ENCODE results near the gene EPB41L4A. TPM values are rescaled to one million over a fixed set of nuclear protein-coding genes. Genes with fewer than 3 reads are reported as not detected.

EPB41L4A gene
- total RNA-seq, 4 donors from 2014 or later = 12.4 to 51.4 (median 23.0) TPM

DNA sequence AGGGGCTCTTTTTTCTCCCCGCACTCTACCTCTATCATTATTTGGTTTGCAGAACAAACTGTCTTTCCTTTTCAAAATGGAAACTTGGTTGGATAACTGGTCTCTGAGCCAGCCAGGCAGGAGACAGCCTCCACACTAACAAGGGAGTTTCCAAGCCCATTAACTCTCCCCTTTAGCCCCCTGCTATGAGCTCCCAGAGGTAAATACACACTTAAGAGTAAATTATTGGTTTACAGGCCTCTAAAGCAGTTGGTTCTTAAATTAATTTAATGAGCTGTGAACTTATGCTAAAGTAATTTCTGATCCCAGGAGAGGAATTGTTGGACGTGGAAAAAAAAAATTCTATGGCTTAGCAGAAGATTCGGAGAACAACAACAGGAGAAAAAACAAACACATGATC is 30.3 kb downstream of the EPB41L4A start:
- TF ChIP-seq, protein P1, sequence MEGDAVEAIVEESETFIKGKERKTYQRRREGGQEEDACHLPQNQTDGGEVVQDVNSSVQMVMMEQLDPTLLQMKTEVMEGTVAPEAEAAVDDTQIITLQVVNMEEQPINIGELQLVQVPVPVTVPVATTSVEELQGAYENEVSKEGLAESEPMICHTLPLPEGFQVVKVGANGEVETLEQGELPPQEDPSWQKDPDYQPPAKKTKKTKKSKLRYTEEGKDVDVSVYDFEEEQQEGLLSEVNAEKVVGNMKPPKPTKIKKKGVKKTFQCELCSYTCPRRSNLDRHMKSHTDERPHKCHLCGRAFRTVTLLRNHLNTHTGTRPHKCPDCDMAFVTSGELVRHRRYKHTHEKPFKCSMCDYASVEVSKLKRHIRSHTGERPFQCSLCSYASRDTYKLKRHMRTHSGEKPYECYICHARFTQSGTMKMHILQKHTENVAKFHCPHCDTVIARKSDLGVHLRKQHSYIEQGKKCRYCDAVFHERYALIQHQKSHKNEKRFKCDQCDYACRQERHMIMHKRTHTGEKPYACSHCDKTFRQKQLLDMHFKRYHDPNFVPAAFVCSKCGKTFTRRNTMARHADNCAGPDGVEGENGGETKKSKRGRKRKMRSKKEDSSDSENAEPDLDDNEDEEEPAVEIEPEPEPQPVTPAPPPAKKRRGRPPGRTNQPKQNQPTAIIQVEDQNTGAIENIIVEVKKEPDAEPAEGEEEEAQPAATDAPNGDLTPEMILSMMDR (IDR thresholded peaks at IDR 0.05; ENCODE audit: low read depth) = no peak

DNA sequence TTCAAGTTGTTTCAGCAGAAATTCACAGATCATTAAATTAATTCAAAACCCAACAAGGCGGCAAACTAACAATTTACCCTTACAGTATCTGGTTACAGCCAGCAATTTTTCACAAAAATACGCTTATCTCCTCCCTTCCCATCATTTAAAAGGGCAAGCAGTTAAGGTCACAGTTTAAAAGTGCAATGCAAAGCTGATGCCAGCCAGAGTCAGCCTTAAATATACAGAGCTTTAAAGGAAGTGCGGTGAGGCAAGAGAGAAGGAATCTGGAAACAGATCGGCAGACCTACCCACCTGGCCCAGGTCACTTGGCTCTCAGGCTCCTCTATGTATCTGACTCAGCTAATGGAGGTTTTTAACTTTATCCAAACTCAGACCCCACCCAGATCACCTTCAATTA is 31.0 kb downstream of the EPB41L4A start:
- TF ChIP-seq, protein P1 (IDR thresholded peaks at IDR 0.05; ENCODE audit: low read depth) = no peak

DNA sequence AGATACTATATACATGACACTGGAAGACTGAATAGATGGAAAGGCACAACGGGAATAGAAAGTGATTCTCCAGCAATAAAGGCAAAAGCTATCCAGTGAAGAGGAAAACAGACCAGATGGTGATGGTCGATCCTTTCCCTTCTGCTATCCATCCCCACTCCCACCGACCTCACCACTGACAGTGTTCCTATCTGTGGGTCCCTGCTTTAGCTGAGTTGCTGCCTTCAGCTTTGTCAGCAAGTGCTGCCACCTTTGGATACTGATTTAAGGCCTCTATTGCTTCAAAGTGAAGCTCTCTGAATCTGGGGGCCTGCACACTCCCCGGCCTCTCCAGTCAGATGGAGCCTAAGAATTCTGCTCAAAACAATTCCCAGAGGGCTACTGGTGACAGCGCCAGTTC is 32.3 kb downstream of the EPB41L4A start:
- TF ChIP-seq, protein P1 (IDR thresholded peaks at IDR 0.05; ENCODE audit: low read depth) = no peak

DNA sequence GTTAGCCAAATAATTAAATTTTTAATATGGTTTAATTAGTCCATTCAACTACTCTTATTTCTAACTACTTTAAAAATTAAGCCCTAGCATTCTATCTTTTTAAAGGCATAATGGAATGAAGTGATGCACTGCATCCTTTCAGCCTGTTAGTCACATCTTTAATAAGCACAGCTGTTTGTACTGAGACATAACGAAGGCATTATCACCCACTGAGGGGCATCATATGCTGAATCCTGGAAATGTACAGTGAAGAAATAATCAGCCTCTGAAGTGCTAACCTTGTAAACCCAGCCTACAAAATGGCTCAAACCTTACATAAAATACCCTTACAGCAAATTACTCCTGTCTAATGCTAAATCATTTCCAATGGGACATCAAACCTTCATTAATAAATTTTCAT is 33.1 kb downstream of the EPB41L4A start:
- TF ChIP-seq, protein P1 (IDR thresholded peaks at IDR 0.05; ENCODE audit: low read depth) = no peak

DNA sequence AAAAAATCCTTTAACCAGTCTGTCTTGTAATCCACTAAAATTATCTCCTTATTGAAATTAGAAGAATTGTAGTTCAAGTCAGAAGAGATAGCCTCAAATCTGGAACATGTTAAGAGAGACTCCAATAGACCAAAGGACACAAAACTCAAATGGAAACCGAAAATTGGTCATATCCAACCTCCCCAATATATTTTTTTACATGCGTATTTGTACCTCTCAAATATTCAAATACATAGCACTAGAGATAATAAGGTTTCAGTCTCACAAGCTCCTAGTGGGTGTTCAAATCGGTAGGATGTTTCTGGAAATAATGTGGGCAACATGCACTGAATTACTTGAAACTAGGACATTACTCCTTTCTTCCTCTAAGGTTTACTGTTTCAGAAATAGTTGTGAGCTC is 33.5 kb downstream of the EPB41L4A start:
- TF ChIP-seq, protein P1 (IDR thresholded peaks at IDR 0.05; ENCODE audit: low read depth) = no peak

DNA sequence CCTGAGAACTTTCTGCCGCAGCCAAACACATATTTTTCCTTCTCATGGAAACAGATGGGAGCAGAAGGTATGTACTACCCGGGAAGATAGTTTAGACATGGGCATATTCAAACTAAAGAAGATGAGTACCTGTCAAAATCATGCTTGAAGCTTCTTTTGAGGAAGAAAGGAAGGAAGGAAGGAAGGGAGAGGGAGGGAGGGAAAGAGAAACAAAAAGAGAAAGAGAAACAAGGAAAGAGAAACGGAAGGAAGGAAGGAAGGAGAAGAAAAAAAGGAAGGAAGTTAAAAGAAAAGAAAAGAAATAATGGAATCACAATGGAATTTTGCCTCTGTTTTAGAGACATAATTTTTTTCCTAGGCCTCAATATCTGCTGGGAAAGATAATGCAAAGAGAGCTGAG is 34.6 kb downstream of the EPB41L4A start:
- TF ChIP-seq, protein P1 (IDR thresholded peaks at IDR 0.05; ENCODE audit: low read depth) = no peak

DNA sequence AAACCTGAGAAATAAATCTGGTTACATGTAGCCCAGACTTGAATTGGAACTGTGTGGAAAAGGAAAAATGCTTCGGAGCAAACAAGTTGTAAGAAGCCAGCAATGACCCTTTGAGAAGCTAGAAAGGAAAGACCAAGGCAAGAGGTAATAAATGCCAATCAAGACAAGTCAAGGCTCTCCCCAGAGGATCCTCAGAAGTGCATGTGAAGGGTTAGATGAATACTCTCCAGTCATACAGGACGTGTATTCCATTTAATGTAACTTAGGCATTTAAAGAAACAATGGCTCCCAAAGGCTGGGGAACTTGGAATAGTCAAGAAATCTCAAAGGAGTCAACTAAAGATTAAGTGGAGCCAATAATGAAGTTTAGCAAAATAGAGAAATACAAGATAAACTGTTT is 36.2 kb downstream of the EPB41L4A start:
- TF ChIP-seq, protein P1 (IDR thresholded peaks at IDR 0.05; ENCODE audit: low read depth) = no peak

Measured in subcutaneous adipose tissue (tissue), 4 donors.